Neural cell (in vitro differentiated cells): ENCODE results near the gene TBX18.

Experiments used
- CTCF ChIP-seq: fragments of 450-650 bp; IDR thresholded peaks from 2 replicates; pipeline ENCODE4 v1.5.1; 2014; ENCODE audit warnings: antibody characterized with exemption, mild to moderate bottlenecking, moderate library complexity; ENCODE audit not compliant: poor library complexity, severe bottlenecking
- EP300 ChIP-seq: fragments of 450-650 bp; conservative IDR thresholded peaks from 2 replicates; pipeline ENCODE4 v1.6.1; 2014; ENCODE audit warnings: antibody characterized with exemption, mild to moderate bottlenecking, moderate library complexity; ENCODE audit not compliant: poor library complexity, severe bottlenecking
- EZH2 ChIP-seq: fragments of 200-600, 300-800 bp; shearing (Covaris generic), sonication (generic); IDR thresholded peaks from 2 replicates; pipeline ENCODE4 v1.6.1; 2014; ENCODE audit warnings: antibody characterized with exemption, low read length, borderline replicate concordance, mild to moderate bottlenecking; ENCODE audit not compliant: insufficient read depth, poor library complexity, severe bottlenecking
- MXI1 ChIP-seq: fragments of 450-650 bp; conservative IDR thresholded peaks from 2 replicates; pipeline ENCODE4 v1.6.1; 2014; ENCODE audit warnings: antibody characterized with exemption, mild to moderate bottlenecking; ENCODE audit not compliant: poor library complexity, severe bottlenecking
- POLR2AphosphoS5 ChIP-seq: IDR thresholded peaks from 2 replicates; pipeline ENCODE4 v1.6.1; 2012
- RAD21 ChIP-seq: fragments of 450-650 bp; conservative IDR thresholded peaks from 2 replicates; pipeline ENCODE4 v1.6.1; 2014; ENCODE audit warnings: antibody characterized with exemption, mild to moderate bottlenecking, moderate library complexity
- REST ChIP-seq: IDR thresholded peaks from 2 replicates; pipeline ENCODE4 v1.6.1; 2012; ENCODE audit warnings: borderline replicate concordance
- SMC3 ChIP-seq: fragments of 450-650 bp; conservative IDR thresholded peaks from 2 replicates; pipeline ENCODE4 v1.6.1; 2014; ENCODE audit warnings: antibody characterized with exemption, mild to moderate bottlenecking, moderate library complexity; ENCODE audit not compliant: poor library complexity
- TAF1 ChIP-seq: IDR thresholded peaks from 2 replicates; pipeline ENCODE4 v1.6.1; 2012; ENCODE audit warnings: low read depth

GRCh38 chr6:84798257-84798656, 33.9 kb upstream of the TBX18 start:
- TF ChIP-seq TAF1 (no peak), EZH2 (no peak), CTCF (no peak), RAD21 (no peak), EP300 (no peak), POLR2AphosphoS5 (no peak), REST (no peak), SMC3 (no peak), MXI1 (no peak)
